Measurements from ENCODE around the gene GPR17. TPM values are rescaled to one million over a fixed set of nuclear protein-coding genes. Genes with fewer than 3 reads are reported as not detected.

The GPR17 gene
- total and polyA plus RNA-seq, 2 donors (not counting 1 experiment from before 2014, with no cell fraction given) = not detected

DNA sequence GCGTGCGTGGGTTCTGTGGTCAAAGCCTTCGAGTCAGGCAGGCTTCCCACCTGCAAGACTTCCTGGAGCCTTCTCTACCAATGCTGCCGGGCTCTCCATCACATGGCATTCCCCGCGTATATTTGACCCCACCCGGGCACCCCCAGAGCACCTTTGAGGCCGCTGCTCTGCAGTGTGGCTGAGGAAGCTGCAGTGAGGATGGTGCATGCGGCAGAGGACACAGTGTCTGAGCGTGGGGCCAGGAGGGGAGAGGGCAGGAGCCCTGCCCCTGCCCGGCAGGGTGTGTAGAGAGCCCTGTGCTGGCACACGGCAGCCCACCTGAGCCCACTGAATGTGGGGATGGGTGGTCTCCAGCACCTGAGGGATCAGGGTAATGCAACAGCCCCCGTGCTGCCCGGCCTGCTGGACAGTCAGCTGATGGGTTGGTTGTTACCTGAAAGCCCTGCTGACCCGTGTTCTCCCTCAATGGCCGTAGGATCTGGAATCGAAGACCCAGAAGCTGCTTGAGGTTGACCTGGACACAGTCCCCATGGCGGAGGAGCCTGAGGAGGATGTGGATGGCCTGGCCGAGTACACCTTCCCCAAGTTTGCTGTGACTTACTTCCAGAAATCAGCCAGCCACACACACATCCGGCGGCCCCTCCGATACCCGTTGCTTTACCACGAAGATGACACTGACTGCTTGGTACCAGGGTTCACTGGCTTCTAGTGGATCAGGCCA is 36.8 kb upstream of the GPR17 start:
- Histone ChIP-seq H3K27me3 (ENCODE audit: control insufficient read depth, insufficient read depth, low read length) (peaks cover under 1% of the 10 kb centered on the region), H3K4me3 (replicated peaks in 1 of 4; ENCODE audit: control extremely low read depth in 1 of 4, insufficient read depth in 1 of 4, low read depth in 3 of 4, low read length in 4 of 4) (no peak overlapping the region), H3K27ac (ENCODE audit: insufficient read depth, low read length) (no peak overlapping the region), H3K36me3 (ENCODE audit: control insufficient read depth, insufficient read depth, low read length) (no peaks in the 10 kb centered on the region), H3K79me2 (ENCODE audit: control insufficient read depth, insufficient read depth, low read length) (no peaks in the 10 kb centered on the region), H3K4me2 (ENCODE audit: extremely low read depth, insufficient read depth, low read length) (no peak overlapping the region), H2AFZ (ENCODE audit: low read length) (no peak overlapping the region), H3K9ac (ENCODE audit: insufficient read depth, low read length) (no peak overlapping the region), H4K20me1 (ENCODE audit: control insufficient read depth, extremely low read depth, insufficient read depth, low read length) (no peaks in the 10 kb centered on the region), H3K9me3 (ENCODE audit: control insufficient read depth, insufficient read depth, low read depth, low read length) (no peaks in the 10 kb centered on the region), H3K4me1 (ENCODE audit: control insufficient read depth, extremely low read depth, insufficient read depth, low read length) (no peaks in the 10 kb centered on the region)
- TF ChIP-seq, protein P1, sequence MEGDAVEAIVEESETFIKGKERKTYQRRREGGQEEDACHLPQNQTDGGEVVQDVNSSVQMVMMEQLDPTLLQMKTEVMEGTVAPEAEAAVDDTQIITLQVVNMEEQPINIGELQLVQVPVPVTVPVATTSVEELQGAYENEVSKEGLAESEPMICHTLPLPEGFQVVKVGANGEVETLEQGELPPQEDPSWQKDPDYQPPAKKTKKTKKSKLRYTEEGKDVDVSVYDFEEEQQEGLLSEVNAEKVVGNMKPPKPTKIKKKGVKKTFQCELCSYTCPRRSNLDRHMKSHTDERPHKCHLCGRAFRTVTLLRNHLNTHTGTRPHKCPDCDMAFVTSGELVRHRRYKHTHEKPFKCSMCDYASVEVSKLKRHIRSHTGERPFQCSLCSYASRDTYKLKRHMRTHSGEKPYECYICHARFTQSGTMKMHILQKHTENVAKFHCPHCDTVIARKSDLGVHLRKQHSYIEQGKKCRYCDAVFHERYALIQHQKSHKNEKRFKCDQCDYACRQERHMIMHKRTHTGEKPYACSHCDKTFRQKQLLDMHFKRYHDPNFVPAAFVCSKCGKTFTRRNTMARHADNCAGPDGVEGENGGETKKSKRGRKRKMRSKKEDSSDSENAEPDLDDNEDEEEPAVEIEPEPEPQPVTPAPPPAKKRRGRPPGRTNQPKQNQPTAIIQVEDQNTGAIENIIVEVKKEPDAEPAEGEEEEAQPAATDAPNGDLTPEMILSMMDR (conservative IDR thresholded peaks at IDR 0.05 in 1 of 2, IDR thresholded peaks at IDR 0.05 in 1 of 2; ENCODE audit: low read depth in 1 of 2, low read length in 2 of 2) = no peak
- TF ChIP-seq EZH2 (IDR thresholded peaks at IDR 0.05; ENCODE audit: low read length, missing control alignments) = no peak
- no peak for DNase-seq (ENCODE audit: low read depth in 2 of 2)

DNA sequence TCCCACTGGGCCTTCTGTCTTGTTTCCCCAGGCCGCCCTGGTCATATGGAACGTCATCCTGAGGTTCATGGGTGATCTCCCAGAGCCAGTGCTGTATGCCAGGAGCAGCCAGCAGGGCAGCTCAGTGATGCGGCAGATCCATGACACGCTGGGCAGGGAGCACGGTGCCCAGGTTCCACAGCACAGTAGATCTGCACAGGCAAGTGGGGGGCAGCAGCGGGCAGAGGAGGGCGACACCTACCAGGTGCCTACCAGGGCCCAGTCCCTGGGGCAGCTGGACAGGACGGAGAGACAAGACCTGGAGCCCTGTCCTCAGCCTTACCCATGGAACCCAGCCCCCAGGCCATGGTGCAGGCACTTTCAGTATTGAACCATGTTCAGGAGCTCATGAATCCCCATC is 36.1 kb upstream of the GPR17 start:
- H3K27ac ChIP-seq (ENCODE audit: insufficient read depth, low read length) = no peak overlapping the region
- no peaks in the 10 kb centered on the region for H3K36me3 ChIP-seq (ENCODE audit: control insufficient read depth, insufficient read depth, low read length)
- H3K79me2 ChIP-seq (ENCODE audit: control insufficient read depth, insufficient read depth, low read length) = no peaks in the 10 kb centered on the region
- no peak for DNase-seq (ENCODE audit: low read depth in 2 of 2)
- H3K4me3 ChIP-seq (replicated peaks in 1 of 4; ENCODE audit: control extremely low read depth in 1 of 4, insufficient read depth in 1 of 4, low read depth in 3 of 4, low read length in 4 of 4) = no peak overlapping the region
- no peaks in the 10 kb centered on the region for H4K20me1 ChIP-seq (ENCODE audit: control insufficient read depth, extremely low read depth, insufficient read depth, low read length)
- no peaks in the 10 kb centered on the region for H3K4me1 ChIP-seq (ENCODE audit: control insufficient read depth, extremely low read depth, insufficient read depth, low read length)
- TF ChIP-seq EZH2 (IDR thresholded peaks at IDR 0.05; ENCODE audit: low read length, missing control alignments) = no peak
- TF ChIP-seq, protein P1 (conservative IDR thresholded peaks at IDR 0.05 in 1 of 2, IDR thresholded peaks at IDR 0.05 in 1 of 2; ENCODE audit: low read depth in 1 of 2, low read length in 2 of 2) = no peak
- no peaks in the 10 kb centered on the region for H3K9me3 ChIP-seq (ENCODE audit: control insufficient read depth, insufficient read depth, low read depth, low read length)
- no peak overlapping the region for H3K9ac ChIP-seq (ENCODE audit: insufficient read depth, low read length)
- H3K27me3 ChIP-seq (ENCODE audit: control insufficient read depth, insufficient read depth, low read length) = peaks cover 7% of the 10 kb centered on the region
- no peak overlapping the region for H3K4me2 ChIP-seq (ENCODE audit: extremely low read depth, insufficient read depth, low read length)
- no peak overlapping the region for H2AFZ ChIP-seq (ENCODE audit: low read length)

DNA sequence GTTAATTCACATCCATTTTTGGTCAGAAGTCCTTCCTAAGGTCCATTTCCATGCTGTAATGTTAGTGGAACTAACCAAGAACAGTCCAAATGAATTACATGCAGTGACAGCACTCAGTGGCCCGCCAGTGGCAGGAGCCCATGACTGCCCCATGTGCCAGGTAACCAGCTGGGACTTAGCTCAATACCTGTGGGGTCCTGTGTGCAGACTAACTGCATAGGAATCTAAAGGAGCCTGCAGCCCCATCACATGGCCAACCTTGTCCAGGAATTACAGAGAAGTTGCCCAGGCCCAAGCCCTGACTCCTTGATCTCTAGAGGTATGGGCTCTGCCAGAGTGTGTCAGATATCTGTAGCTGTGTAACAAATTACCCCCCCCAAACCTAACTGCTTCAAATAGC is 35.4 kb upstream of the GPR17 start:
- Histone ChIP-seq H4K20me1 (ENCODE audit: control insufficient read depth, extremely low read depth, insufficient read depth, low read length) (no peaks in the 10 kb centered on the region), H3K4me1 (ENCODE audit: control insufficient read depth, extremely low read depth, insufficient read depth, low read length) (no peaks in the 10 kb centered on the region), H3K4me3 (replicated peaks in 1 of 4; ENCODE audit: control extremely low read depth in 1 of 4, insufficient read depth in 1 of 4, low read depth in 3 of 4, low read length in 4 of 4) (no peak overlapping the region), H3K79me2 (ENCODE audit: control insufficient read depth, insufficient read depth, low read length) (no peaks in the 10 kb centered on the region), H2AFZ (ENCODE audit: low read length) (no peak overlapping the region), H3K9me3 (ENCODE audit: control insufficient read depth, insufficient read depth, low read depth, low read length) (no peaks in the 10 kb centered on the region), H3K27ac (ENCODE audit: insufficient read depth, low read length) (no peak overlapping the region), H3K9ac (ENCODE audit: insufficient read depth, low read length) (no peak overlapping the region), H3K36me3 (ENCODE audit: control insufficient read depth, insufficient read depth, low read length) (no peaks in the 10 kb centered on the region), H3K27me3 (ENCODE audit: control insufficient read depth, insufficient read depth, low read length) (peaks cover 8% of the 10 kb centered on the region), H3K4me2 (ENCODE audit: extremely low read depth, insufficient read depth, low read length) (no peak overlapping the region)
- no peak for DNase-seq (ENCODE audit: low read depth in 2 of 2)
- TF ChIP-seq, protein P1 (conservative IDR thresholded peaks at IDR 0.05 in 1 of 2, IDR thresholded peaks at IDR 0.05 in 1 of 2; ENCODE audit: low read depth in 1 of 2, low read length in 2 of 2) = no peak
- no peak for TF ChIP-seq EZH2 (IDR thresholded peaks at IDR 0.05; ENCODE audit: low read length, missing control alignments)
